Mucosa of stomach (tissue), 1 donor: ENCODE measurements around the gene TMEM132E.

ENCODE experiments used
- H3K27me3 ChIP-seq: one replicate; pipeline ENCODE4 v1.7.0; 2013; ENCODE audit warnings: mild to moderate bottlenecking, low read length; ENCODE audit not compliant: control insufficient read depth, insufficient read depth
- H3K36me3 ChIP-seq: one replicate; pipeline ENCODE4 v1.7.0; 2013; ENCODE audit warnings: low read length; ENCODE audit not compliant: control insufficient read depth, insufficient read depth
- H3K4me1 ChIP-seq: one replicate; pipeline ENCODE4 v1.7.0; 2013; ENCODE audit warnings: mild to moderate bottlenecking, low read length; ENCODE audit not compliant: control insufficient read depth, insufficient read depth
- H3K4me3 ChIP-seq: one replicate; pipeline ENCODE4 v1.7.0; 2013; ENCODE audit warnings: low read length
- H3K9ac ChIP-seq: one replicate; pipeline ENCODE4 v1.7.0; 2013; ENCODE audit warnings: mild to moderate bottlenecking, low read length, moderate library complexity
- H3K9me3 ChIP-seq: one replicate; pipeline ENCODE4 v1.7.0; 2013; ENCODE audit warnings: mild to moderate bottlenecking, low read length, moderate library complexity; ENCODE audit not compliant: control insufficient read depth
- donor health status: Pancreatic carcinoma.

Gene TMEM132E

DNA sequence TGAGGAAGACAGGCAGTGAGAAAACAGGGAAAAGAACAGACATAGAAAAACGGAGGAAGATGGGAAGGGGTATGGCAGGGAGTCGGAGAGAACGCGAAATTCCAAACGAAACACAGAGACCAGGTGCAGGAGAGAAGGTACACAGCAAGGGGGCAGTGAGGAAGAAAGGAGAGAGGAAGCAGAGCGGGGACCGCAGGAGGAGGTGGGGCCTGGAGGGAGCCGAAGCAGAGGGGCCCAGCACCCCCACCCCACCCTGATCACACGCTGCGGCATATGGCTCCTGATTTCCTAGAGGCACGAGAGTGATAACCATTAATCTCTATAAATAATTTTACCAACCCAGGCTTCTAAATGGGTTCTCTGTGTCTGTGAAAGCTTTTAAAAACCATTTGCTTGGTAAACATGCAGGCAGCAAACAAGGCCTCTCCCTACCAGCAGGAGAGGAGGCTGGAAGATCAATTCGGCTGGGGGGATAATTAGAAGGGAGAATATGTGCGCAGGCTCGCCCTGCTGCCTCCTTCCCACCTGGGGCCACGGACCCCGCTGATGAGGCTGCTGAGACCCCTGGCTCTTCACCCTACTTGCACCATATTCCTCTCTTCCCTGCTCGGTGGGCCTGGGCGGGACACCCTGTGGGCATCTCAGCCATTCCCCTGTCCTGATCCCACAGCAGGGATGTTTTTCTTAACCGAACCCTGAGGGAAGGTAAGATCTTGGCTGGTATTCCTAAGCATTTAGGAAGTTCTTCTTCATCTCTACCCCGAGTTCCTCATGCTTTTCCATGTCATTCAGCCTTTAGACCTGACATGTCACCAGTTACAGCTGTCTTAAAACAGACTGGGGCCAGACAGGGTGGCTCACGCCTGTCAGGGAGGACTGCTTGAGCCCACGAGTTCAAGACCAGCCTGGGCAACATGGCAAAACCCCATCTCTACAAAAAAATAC is 86.7 kb downstream of the TMEM132E start:
- H3K36me3 ChIP-seq, result no peaks in the 10 kb centered on the region
- no peaks in the 10 kb centered on the region for H3K4me1 ChIP-seq
- H3K4me3 ChIP-seq, result no peak overlapping the region
- H3K27me3 ChIP-seq, result peaks cover 7% of the 10 kb centered on the region
- H3K9ac ChIP-seq, result no peak overlapping the region
- no peaks in the 10 kb centered on the region for H3K9me3 ChIP-seq

DNA sequence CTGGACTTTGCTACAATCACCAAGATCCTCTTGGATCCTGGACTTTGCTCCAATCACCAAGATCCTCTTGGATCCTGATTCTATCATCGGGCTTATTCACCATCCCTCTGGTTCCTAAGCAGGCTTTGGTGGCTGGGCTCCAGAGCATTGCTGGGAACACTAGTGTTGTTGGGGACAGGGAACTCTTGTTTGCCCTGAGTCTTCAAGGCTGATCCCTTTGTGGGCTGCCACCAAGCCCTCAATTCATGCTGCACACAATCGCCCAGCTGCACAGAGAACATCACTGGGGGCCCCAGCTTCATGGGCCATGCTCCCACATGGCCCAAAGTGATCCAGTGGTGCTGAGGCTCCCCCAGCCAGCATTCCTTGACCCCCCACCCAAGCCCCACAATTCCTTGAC is 88.3 kb downstream of the TMEM132E start:
- Histone ChIP-seq H3K9me3 (no peaks in the 10 kb centered on the region), H3K36me3 (no peaks in the 10 kb centered on the region), H3K9ac (no peak overlapping the region), H3K27me3 (peaks cover 7% of the 10 kb centered on the region), H3K4me1 (no peaks in the 10 kb centered on the region), H3K4me3 (no peak overlapping the region)

DNA sequence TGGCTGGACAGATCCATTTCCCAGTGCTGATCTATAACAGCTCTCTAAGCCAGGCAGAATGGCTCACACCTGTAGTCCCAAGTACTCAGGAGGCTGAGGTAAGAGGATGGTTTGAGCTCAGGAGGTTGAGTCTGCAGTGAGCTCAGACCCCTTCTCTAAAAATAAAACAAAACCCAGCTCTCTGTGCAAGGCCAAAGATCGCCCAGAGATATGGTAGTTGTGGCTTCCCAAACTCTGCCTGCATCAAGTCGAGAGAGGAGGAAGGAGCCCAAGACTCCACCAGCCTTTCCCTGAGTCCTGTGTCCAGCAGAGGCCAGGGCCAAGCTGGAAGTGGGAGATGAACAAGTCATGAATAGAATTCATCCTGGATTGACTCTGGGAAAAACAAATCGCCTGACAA is 88.8 kb downstream of the TMEM132E start:
- Histone ChIP-seq H3K4me3 (no peak overlapping the region), H3K9me3 (no peaks in the 10 kb centered on the region), H3K4me1 (no peaks in the 10 kb centered on the region), H3K27me3 (peaks cover 7% of the 10 kb centered on the region), H3K36me3 (no peaks in the 10 kb centered on the region), H3K9ac (no peak overlapping the region)

DNA sequence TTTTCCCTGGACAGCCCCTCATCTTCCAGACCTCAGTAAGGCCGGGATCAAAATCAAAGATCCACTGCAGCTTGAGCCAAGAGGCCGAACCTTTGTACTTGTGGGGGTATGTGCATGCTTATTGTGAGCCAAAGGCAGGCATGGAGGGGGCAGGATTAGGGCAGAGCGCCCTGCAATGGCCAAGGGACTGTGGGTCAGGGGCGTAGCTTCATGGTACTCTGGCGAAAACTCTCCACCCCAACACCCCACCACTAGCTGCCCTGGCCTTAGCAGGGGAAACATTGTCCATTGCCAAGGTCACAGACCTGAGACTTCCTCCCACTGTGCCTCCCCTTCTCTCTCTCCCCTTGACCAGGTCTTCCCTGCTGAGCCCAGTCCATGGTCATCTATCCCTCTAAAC is 90.1 kb downstream of the TMEM132E start:
- H3K27me3 ChIP-seq, result peaks cover 7% of the 10 kb centered on the region
- H3K4me1 ChIP-seq, result no peaks in the 10 kb centered on the region
- no peaks in the 10 kb centered on the region for H3K9me3 ChIP-seq

DNA sequence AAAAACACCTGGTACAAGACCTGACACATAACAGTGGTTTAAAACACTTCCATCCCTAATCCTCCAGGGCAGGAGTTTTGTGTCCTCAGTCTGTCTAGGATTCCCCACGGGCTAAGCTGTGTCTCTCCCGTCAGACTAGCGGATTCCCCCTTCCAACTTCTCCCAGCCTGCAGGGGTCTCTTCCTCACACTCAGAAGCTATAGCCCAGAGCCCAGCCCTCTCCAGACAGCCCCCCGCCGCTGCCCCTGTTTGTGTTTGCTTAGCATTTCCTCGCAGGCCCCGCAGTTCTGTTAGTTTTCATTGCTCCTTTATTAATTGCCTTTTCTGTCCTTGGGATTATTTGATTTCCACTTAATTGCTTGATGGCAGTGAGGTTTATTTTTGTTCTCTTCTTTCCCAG is 91.2 kb downstream of the TMEM132E start:
- Histone ChIP-seq H3K27me3 (peaks cover 2% of the 10 kb centered on the region), H3K9ac (no peak overlapping the region), H3K4me1 (no peaks in the 10 kb centered on the region), H3K9me3 (no peaks in the 10 kb centered on the region), H3K36me3 (no peaks in the 10 kb centered on the region), H3K4me3 (no peak overlapping the region)

More for the DNA sequence above, 90.1 kb downstream of the TMEM132E start:
- H3K9ac ChIP-seq, result no peak overlapping the region
- H3K4me3 ChIP-seq, result no peak overlapping the region
- no peaks in the 10 kb centered on the region for H3K36me3 ChIP-seq

GRCh38 chr17:34671191-34671590 is 91.8 kb downstream of the TMEM132E start:
- Histone ChIP-seq H3K36me3 (no peaks in the 10 kb centered on the region), H3K9ac (no peak overlapping the region), H3K4me1 (no peaks in the 10 kb centered on the region), H3K27me3 (no peaks in the 10 kb centered on the region), H3K9me3 (no peaks in the 10 kb centered on the region), H3K4me3 (no peak overlapping the region)

- Histone ChIP-seq H3K27me3 (no peaks in the 10 kb centered on the region), H3K4me3 (no peak overlapping the region), H3K4me1 (no peaks in the 10 kb centered on the region), H3K9me3 (no peaks in the 10 kb centered on the region), H3K36me3 (no peaks in the 10 kb centered on the region), H3K9ac (no peak overlapping the region)
Observed at GRCh38 chr17:34672176-34672785, 92.9 kb downstream of the TMEM132E start.

DNA sequence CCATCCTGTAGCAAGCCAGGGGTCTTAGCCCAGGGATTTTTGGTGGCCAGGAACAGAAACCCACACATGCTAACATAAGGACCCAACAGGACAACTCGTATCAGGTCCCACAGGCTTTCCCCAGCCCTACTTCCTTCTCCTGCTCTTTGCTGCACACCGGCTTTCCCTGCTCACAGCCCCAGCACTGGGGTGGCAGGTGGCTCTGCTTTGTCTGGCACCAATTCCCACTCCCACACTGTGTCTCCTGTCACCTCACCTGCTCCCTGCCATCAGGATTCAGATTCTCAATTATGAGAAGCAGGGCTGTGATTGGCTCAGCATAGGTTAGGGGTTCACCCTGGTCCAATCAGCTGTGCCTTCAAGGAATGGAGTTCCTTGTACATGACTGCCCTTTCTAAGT is 94.1 kb downstream of the TMEM132E start:
- Histone ChIP-seq H3K4me3 (no peak overlapping the region), H3K36me3 (no peaks in the 10 kb centered on the region), H3K9ac (no peak overlapping the region), H3K4me1 (no peaks in the 10 kb centered on the region), H3K9me3 (no peaks in the 10 kb centered on the region), H3K27me3 (no peaks in the 10 kb centered on the region)

DNA sequence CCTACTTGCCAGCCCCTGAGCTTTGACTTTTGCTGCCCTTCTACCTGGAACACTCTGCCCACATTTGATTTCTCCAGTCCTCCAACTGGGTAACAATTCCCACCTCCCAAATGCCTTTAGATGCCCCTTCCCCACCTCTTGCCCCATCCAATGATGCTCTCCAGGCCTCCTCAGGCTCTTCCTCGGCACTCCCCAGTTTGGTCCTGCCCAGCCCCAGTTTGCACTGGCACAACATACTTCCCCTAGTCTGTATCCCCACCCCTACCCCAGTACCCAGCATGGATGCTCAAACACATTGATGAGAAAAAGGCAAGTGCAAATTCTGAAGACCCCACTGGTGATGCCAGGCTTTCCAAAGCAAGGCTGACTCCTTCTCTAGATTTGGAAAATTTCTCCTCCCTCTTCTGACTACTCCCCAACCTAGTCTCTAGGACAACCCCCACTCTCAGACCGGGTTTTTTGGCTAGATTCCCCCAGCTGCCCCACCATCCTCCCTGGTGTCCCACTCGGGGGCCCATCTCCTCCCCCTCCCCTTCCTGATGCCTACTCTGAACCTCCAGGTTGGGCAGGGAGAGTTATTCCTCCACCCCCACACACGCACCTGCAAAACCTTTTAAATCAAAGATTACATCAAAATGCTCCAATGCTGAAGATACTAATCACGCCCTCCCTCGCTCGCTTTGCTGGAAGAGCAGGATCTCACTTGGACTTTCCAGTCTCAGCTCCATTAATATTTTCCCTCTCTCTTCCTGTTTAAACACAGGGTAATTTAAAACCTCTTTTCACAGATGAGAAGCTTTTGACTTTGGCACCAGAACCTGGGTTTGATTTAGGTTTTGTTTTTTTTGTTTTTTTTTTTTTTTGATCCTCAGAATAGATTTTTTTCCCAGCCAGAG is 94.9 kb downstream of the TMEM132E start:
- no peaks in the 10 kb centered on the region for H3K9me3 ChIP-seq
- no peaks in the 10 kb centered on the region for H3K4me1 ChIP-seq
- no peak overlapping the region for H3K4me3 ChIP-seq
- no peaks in the 10 kb centered on the region for H3K27me3 ChIP-seq
- H3K9ac ChIP-seq, result no peak overlapping the region
- no peaks in the 10 kb centered on the region for H3K36me3 ChIP-seq

GRCh38 chr17:34675143-34675542 is 95.8 kb downstream of the TMEM132E start:
- no peaks in the 10 kb centered on the region for H3K4me1 ChIP-seq
- no peaks in the 10 kb centered on the region for H3K36me3 ChIP-seq
- no peaks in the 10 kb centered on the region for H3K27me3 ChIP-seq
- H3K4me3 ChIP-seq, result no peak overlapping the region
- H3K9me3 ChIP-seq, result no peaks in the 10 kb centered on the region
- no peak overlapping the region for H3K9ac ChIP-seq

GRCh38 chr17:34675605-34676004 is 96.2 kb downstream of the TMEM132E start:
- H3K9me3 ChIP-seq, result no peaks in the 10 kb centered on the region
- no peaks in the 10 kb centered on the region for H3K4me1 ChIP-seq
- no peak overlapping the region for H3K9ac ChIP-seq
- no peak overlapping the region for H3K4me3 ChIP-seq
- no peaks in the 10 kb centered on the region for H3K27me3 ChIP-seq
- H3K36me3 ChIP-seq, result no peaks in the 10 kb centered on the region

DNA sequence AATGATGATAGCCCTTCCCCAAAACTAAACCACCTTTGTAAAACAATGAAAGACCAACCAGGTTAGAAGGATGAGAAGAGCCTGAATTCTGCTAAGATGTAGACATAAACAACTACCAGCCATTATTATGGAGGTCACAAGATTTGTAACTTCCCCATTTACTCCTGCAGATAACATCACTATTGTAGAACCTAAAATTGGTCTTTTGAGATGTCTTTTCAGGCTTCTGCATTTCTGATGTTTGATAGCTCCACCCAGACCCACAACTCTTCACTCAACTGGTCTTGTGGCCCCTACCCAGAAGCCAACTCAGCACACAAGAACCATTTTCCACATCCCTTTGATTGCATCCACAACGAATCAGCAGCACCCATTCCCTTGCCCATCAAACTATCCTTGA is 100.8 kb downstream of the TMEM132E start:
- H3K9ac ChIP-seq, result no peak overlapping the region
- no peaks in the 10 kb centered on the region for H3K36me3 ChIP-seq
- H3K9me3 ChIP-seq, result no peaks in the 10 kb centered on the region
- H3K4me3 ChIP-seq, result no peak overlapping the region
- H3K27me3 ChIP-seq, result no peaks in the 10 kb centered on the region
- H3K4me1 ChIP-seq, result no peaks in the 10 kb centered on the region
